HepG2 (cell line): ENCODE measurements around the gene MREG. TPM values are rescaled to one million over a fixed set of nuclear protein-coding genes. Genes with fewer than 3 reads are reported as not detected.
A peak's percentile ranks its signal among the peaks of the same experiment; 100 is the strongest.

ENCODE experiments used
- ATAC-seq: fragments of 200-7000 bp; cut with Tn5 transposase; 3 replicates; pipeline ENCODE4 v1.9.1; 2020; ENCODE audit warnings: mild to moderate bottlenecking, moderate library complexity
- BruUV-seq: library from RNA; stranded (reverse); fragments of 400-500 nt; replicated peaks from 2 replicates; lab custom pipeline; 2021; lab: Mats Ljungman, UMichigan
- CTCF ChIA-PET: fragments of 300-600 bp; formaldehyde crosslinking; extraction: SDS; loops from one replicate; lab custom pipeline; 2021; ENCODE audit warnings: low total read pairs, inconsistent platforms, low intra/inter-chr PET ratio; lab: Yijun Ruan, JAX
- POLR2A ChIA-PET: fragments of 350-600 bp; sonication (Branson Sonifier 250); formaldehyde crosslinking; loops from one replicate; lab custom pipeline; 2020; ENCODE audit warnings: antibody characterized with exemption, inconsistent platforms; lab: Yijun Ruan, JAX
- DNase-seq: peaks from one replicate; pipeline ENCODE4 v3.0.0-alpha.2; 2015; ENCODE audit warnings: low spot score
- FAIRE-seq: peaks from 3 replicates; lab custom pipeline; 2011; peaks lifted over from hg19 to GRCh38; lab: Jason Lieb, UNC
- H2AFZ ChIP-seq: one replicate; pipeline ENCODE4 v1.6.1; 2011; ENCODE audit warnings: low read length, inconsistent platforms
- H3K27ac ChIP-seq: fragments of 300-600 bp; 3 replicates; pipeline ENCODE4 v1.8.0; 2011; ENCODE audit warnings: mixed run types, mild to moderate bottlenecking, mixed read lengths, low read length, inconsistent platforms; ENCODE audit not compliant: insufficient read depth; ENCODE audit errors: extremely low read length
- H3K27me3 ChIP-seq, 2 experiments: fragments of 200-600 bp in 1 of 2; 2 replicates in 1 of 2; 3 replicates in 1 of 2; pipeline versions ENCODE4 v1.6.0 to v1.8.0; 2011; ENCODE audit warnings: low read length in 2 of 2, mild to moderate bottlenecking in 2 of 2, moderate library complexity in 2 of 2, inconsistent platforms in 1 of 2; ENCODE audit not compliant: insufficient read depth in 2 of 2, control insufficient read depth in 1 of 2
- H3K36me3 ChIP-seq, 2 experiments: fragments of 200-600 bp in 1 of 2; replicated peaks in 1 of 2; 2 replicates in 1 of 2; 3 replicates in 1 of 2; pipeline versions ENCODE4 v1.5.1 to v1.8.0; 2011; ENCODE audit warnings: low read length in 2 of 2, inconsistent platforms in 1 of 2; ENCODE audit not compliant: insufficient read depth in 2 of 2, control insufficient read depth in 1 of 2
- H3K4me1 ChIP-seq: 2 replicates; pipeline ENCODE4 v1.5.1; 2012; ENCODE audit warnings: low read length, inconsistent platforms; ENCODE audit not compliant: insufficient read depth
- H3K4me2 ChIP-seq: 2 replicates; pipeline ENCODE4 v1.6.0; 2011; ENCODE audit warnings: low read depth, low read length, inconsistent platforms
- H3K4me3 ChIP-seq, 3 experiments: fragments of 200-600 bp in 1 of 3; sonication (generic), shearing (Covaris generic) in 1 of 3; replicated peaks in 1 of 3; 2 replicates each; pipeline ENCODE4 v1.5.1; 2011 to 2016; ENCODE audit warnings: low read length in 3 of 3, inconsistent platforms in 2 of 3, low read depth in 2 of 3, mild to moderate bottlenecking in 2 of 3, control low read depth in 1 of 3, mixed read lengths in 1 of 3; ENCODE audit not compliant: insufficient read depth in 1 of 3
- H3K79me2 ChIP-seq: one replicate; pipeline ENCODE4 v1.6.1; 2011; ENCODE audit warnings: low read length, inconsistent platforms; ENCODE audit not compliant: insufficient read depth
- H3K9ac ChIP-seq: 2 replicates; pipeline ENCODE4 v1.6.0; 2011; ENCODE audit warnings: mild to moderate bottlenecking, low read depth, low read length, inconsistent platforms; ENCODE audit not compliant: insufficient read depth
- H3K9me3 ChIP-seq: 2 replicates; pipeline ENCODE4 v1.5.1; 2012; ENCODE audit warnings: mild to moderate bottlenecking, low read length
- H4K20me1 ChIP-seq: 2 replicates; pipeline ENCODE4 v1.6.0; 2011; ENCODE audit warnings: inconsistent platforms, mild to moderate bottlenecking, low read length, moderate library complexity; ENCODE audit not compliant: insufficient read depth
- CTCF ChIP-seq: sonication (generic); formaldehyde crosslinking; IDR thresholded peaks from 2 replicates; pipeline ENCODE4 v1.5.0; 2020; ENCODE audit warnings: mild to moderate bottlenecking, missing genetic modification reagents, moderate library complexity
- ERF ChIP-seq: IDR thresholded peaks from 2 replicates; pipeline ENCODE4 v1.6.1; 2018; ENCODE audit warnings: missing biosample characterization, missing genetic modification reagents
- KDM2A ChIP-seq: sonication (generic); formaldehyde crosslinking; IDR thresholded peaks from 2 replicates; pipeline ENCODE4 v1.4.0; 2020; ENCODE audit warnings: low read depth, missing genetic modification reagents, borderline replicate concordance
- KLF6 ChIP-seq: IDR thresholded peaks from 2 replicates; pipeline ENCODE4 v1.8.0; 2016; ENCODE audit warnings: missing biosample characterization, missing genetic modification reagents
- SOX13 ChIP-seq, 3 experiments: fragments of 450-650 bp in 1 of 3; sonication (generic) in 1 of 3; formaldehyde crosslinking in 1 of 3; IDR thresholded peaks in 2 of 3; conservative IDR thresholded peaks in 1 of 3; 2 replicates each; pipeline versions ENCODE4 v1.5.0 to v1.6.1; 2016 to 2020; ENCODE audit warnings: antibody characterized with exemption in 1 of 3, mild to moderate bottlenecking in 1 of 3, missing compliant biosample characterization in 1 of 3, missing genetic modification reagents in 1 of 3, moderate library complexity in 1 of 3
- SOX5 ChIP-seq: IDR thresholded peaks from 2 replicates; pipeline ENCODE4 v1.6.1; 2016; ENCODE audit warnings: borderline replicate concordance
- SP1 ChIP-seq, 2 experiments: fragments of 450-650 bp in 1 of 2; sonication (generic) in 1 of 2; formaldehyde crosslinking in 1 of 2; IDR thresholded peaks; 2 replicates each; pipeline versions ENCODE4 v1.4.0 to v1.6.1; 2016 to 2020; ENCODE audit warnings: missing genetic modification reagents in 1 of 2
- SSRP1 ChIP-seq: IDR thresholded peaks from 2 replicates; pipeline ENCODE4 v1.6.1; 2016; ENCODE audit warnings: control low read depth
- YEATS2 ChIP-seq: sonication (generic); formaldehyde crosslinking; IDR thresholded peaks from 2 replicates; pipeline ENCODE4 v1.4.0; 2020; ENCODE audit warnings: missing genetic modification reagents, borderline replicate concordance
- ZBTB39 ChIP-seq: sonication (generic); formaldehyde crosslinking; IDR thresholded peaks from 2 replicates; pipeline ENCODE4 v1.5.0; 2020; ENCODE audit warnings: missing genetic modification reagents
- ZNF713 ChIP-seq: sonication (generic); formaldehyde crosslinking; IDR thresholded peaks from 2 replicates; pipeline ENCODE4 v1.4.0; 2020; ENCODE audit warnings: mild to moderate bottlenecking, missing genetic modification reagents
- ZNF724P ChIP-seq: sonication (generic); formaldehyde crosslinking; IDR thresholded peaks from 2 replicates; pipeline ENCODE4 v1.8.0; 2022; ENCODE audit warnings: missing genetic modification reagents, borderline replicate concordance
- ZNF792 ChIP-seq: IDR thresholded peaks from 2 replicates; pipeline ENCODE4 v1.6.1; 2016
- WGBS: methylation state at CpG from one replicate; pipeline ENCODE4 v1.1.6; 2017; ENCODE audit warnings: low lambda C conversion rate; 5-methylcytosine and 5-hydroxymethylcytosine counted together
- in situ Hi-C: cut with HindIII; loops from 2 replicates; pipeline ENCODE4 v1.10.0; 2017; ENCODE audit warnings: low pct_unique_long_range_greater_than_20kb; ENCODE audit not compliant: extremely low pct_ligation_motif_present
- intact Hi-C: fragments of 100-400 bp; cut with micrococcal nuclease; formaldehyde crosslinking; loops from one replicate; pipeline ENCODE4 v1.10.0; 2022; ENCODE audit not compliant: unreplicated experiment
- polyA plus RNA-seq, 8 experiments: library from polyadenylated mRNA; depleted of rRNA in 3 of 8; stranded (reverse) in 7 of 8; unstranded in 1 of 8; fragments of >200 nt; fragmentation: Illumina TruSeq in 4 of 8; extraction: Trizol in 4 of 8; gene quantifications; 2 replicates each; pipeline versions ENCODE4 v1.2.1 to v1.2.3, GENCODE V29; 2011 to 2016; ENCODE audit warnings: low read depth in 4 of 8, missing spikeins in 1 of 8, mixed read lengths in 1 of 8; ENCODE audit not compliant: insufficient read depth in 1 of 8
- total RNA-seq, 5 experiments: library from RNA; depleted of rRNA; stranded (reverse); fragments of >200 nt; fragmentation: Illumina TruSeq; extraction: Trizol; gene quantifications; 2 replicates each; pipeline ENCODE4 v1.2.3, GENCODE V29; 2016; ENCODE audit warnings: low read depth in 1 of 5

The MREG gene
- total and polyA plus RNA-seq, 2 of the 13 experiments (the other 11 are each of a cell fraction or from before 2014, with no cell fraction given), result 7.5 to 23.3 TPM

DNA sequence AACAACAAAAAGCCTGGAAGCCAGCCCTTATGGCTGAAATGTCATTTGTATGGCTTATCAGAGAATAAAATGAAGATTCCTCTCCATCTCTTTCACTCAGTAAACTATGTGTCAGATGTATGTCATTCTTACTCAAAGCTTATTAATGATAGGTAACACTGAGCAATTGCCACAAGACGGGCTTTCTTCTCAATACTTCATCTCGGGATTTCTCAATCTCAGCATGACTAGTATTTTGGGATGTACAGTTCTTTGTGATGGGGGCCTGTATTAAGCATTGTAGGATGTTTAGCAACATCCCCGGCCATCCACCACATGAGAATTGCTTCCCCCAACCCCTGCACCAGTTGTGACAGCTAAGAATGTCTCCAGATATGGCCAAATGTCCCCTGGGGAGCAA, 80.2 kb downstream of the MREG start:
- FAIRE-seq, result no peak
- CTCF ChIA-PET, result no interaction called here
- in situ Hi-C loops (loop anchor here (5.0 to 25.0 kb wide), 4 partner anchors 576 to 1996 kb away; partner anchors contain the start of gene BARD1), intact Hi-C loops (no loop called here)
- no peak for TF ChIP-seq ZNF713 (CRISPR knock-in tag)
- Histone ChIP-seq H3K4me3 (no peak overlapping the region), H4K20me1 (no peaks in the 10 kb centered on the region), H3K27me3 (no peaks in the 10 kb centered on the region), H3K4me2 (no peak overlapping the region), H2AFZ (no peak overlapping the region), H3K27ac (no peak overlapping the region), H3K9ac (no peak overlapping the region), H3K36me3 (no peaks in the 10 kb centered on the region), H3K4me1 (peaks cover 34% of the 10 kb centered on the region), H3K9me3 (no peaks in the 10 kb centered on the region), H3K79me2 (no peaks in the 10 kb centered on the region)
- DNase-seq, result no peak
- POLR2A ChIA-PET, result no interaction called here
- 55% methylated on average over 3 of the region's 3 CpGs for WGBS
- no TSS peak for BruUV-seq
- ATAC-seq, result no peak

DNA sequence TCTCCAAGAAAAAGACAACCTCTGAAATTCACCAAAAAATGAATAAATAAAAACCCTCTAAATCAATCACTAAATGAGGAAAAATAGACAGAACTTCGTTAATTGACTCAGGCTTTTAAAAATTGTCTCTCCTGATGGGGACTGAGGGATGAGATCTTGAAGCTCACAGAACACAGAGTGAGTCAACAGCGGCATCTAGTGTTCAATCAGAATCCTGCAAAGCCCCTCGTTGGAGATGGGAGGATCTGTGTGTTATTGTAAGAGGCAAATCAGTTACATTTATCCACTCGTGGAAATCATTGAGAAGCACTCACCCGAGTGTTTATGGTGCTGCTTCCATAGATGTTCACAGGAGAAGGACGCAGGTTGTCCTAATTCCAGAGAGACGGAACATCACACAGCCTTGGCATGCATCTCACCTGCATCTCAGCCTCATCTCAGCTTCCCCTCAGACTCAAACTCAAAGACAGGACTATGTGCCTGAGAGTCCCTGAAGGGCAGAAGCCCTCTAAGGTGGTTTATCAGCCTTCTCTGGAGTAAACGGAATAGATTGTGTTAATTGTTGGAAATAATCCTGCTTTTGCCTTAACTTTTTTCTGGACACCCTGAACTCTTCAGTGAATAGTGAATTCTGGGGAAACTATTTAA, 82.0 kb downstream of the MREG start:
- intact Hi-C loops, result loop anchor here (1.0 to 2.0 kb wide), 3 partner anchors 137 to 971 kb away; no protein-coding TSS in a partner anchor
- Histone ChIP-seq H2AFZ (peak overlapping the region; percentile 10), H3K9me3 (no peaks in the 10 kb centered on the region), H4K20me1 (no peaks in the 10 kb centered on the region), H3K4me3 (no peak overlapping the region), H3K36me3 (no peaks in the 10 kb centered on the region), H3K4me2 (no peak overlapping the region), H3K4me1 (peaks cover 34% of the 10 kb centered on the region), H3K27me3 (no peaks in the 10 kb centered on the region), H3K9ac (no peak overlapping the region), H3K27ac (no peak overlapping the region), H3K79me2 (no peaks in the 10 kb centered on the region)
- ChIA-PET POLR2A (interaction anchor here (2.2 kb wide), 1 partner anchor 137 kb away, joined by 4 read pairs; no protein-coding TSS in a partner anchor), CTCF (interaction anchor here (1.2 to 1.4 kb wide), 3 partner anchors 136 to 971 kb away, joined by 3 read pairs; no protein-coding TSS in a partner anchor)
- in situ Hi-C loops, result loop anchor here (5.0 to 25.0 kb wide), 4 partner anchors 574 to 1994 kb away; partner anchors contain the start of gene BARD1
- 3% methylated on average over 8 of the region's 8 CpGs for WGBS
- no TSS peak for BruUV-seq
- FAIRE-seq, result peak; percentile 89
- ATAC-seq, result peak; percentile 93
- DNase-seq, result peak; percentile 80
- TF ChIP-seq ZBTB39 (CRISPR knock-in tag), result no peak
- 0 out of 2 replicates have a peak, but pooled peaks have one; percentile 37 for TF ChIP-seq SOX5 (CRISPR knock-in tag)
- TF ChIP-seq ZNF792 (CRISPR knock-in tag), result 0 out of 2 replicates have a peak, but pooled peaks have one; percentile 37
- TF ChIP-seq KLF6, result peak; percentile 37; the same call in 1 of the 2 replicates
- peak; percentile 56; the same call in 1 of the 2 replicates for TF ChIP-seq ERF (CRISPR knock-in tag)
- peak; percentile 31; the same call in 1 of the 2 replicates for TF ChIP-seq KDM2A
- peak; percentile 95 for TF ChIP-seq CTCF (CRISPR knock-in tag)
- TF ChIP-seq ZNF724P (CRISPR knock-in tag), result no peak
- TF ChIP-seq YEATS2, result peak; percentile 59; the same call in 1 of the 2 replicates
- no peak for TF ChIP-seq SSRP1
- no peak for TF ChIP-seq SP1 (IDR thresholded peaks at IDR 0.05)
- TF ChIP-seq SP1 (CRISPR knock-in tag; IDR thresholded peaks at IDR 0.05), result 0 out of 2 replicates have a peak, but pooled peaks have one; percentile 36
- TF ChIP-seq SOX13 (IDR thresholded peaks at IDR 0.05), result no peak
- no peak for TF ChIP-seq SOX13 (CRISPR knock-in tag; conservative IDR thresholded peaks at IDR 0.05 in 1 of 2, IDR thresholded peaks at IDR 0.05 in 1 of 2)
